ENCODE data around the gene QSOX2. TPM values are rescaled to one million over a fixed set of nuclear protein-coding genes. Genes with fewer than 3 reads are reported as not detected.

The QSOX2 gene
- total RNA-seq, 1 donor from 2014 or later: 24.1 TPM

- no peak overlapping the region for H3K27ac Mint-ChIP-seq
- H3K4me3 Mint-ChIP-seq (ENCODE audit: low read depth): no peak overlapping the region
- no peaks in the 10 kb centered on the region for H3K4me1 Mint-ChIP-seq (ENCODE audit: low read depth)
- DNase-seq (ENCODE audit: low spot score, unreplicated experiment): no peak
- peaks cover 13% of the 10 kb centered on the region for H3K27me3 Mint-ChIP-seq
- no peaks in the 10 kb centered on the region for H3K9me3 Mint-ChIP-seq (ENCODE audit: low read depth)
- TF ChIP-seq CTCF (IDR thresholded peaks at IDR 0.05; ENCODE audit: unreplicated experiment): no peak
- peaks cover 12% of the 10 kb centered on the region for H3K36me3 Mint-ChIP-seq (ENCODE audit: insufficient read depth)
Measured at GRCh38 chr9:136209786-136210185, 35.8 kb downstream of the QSOX2 start.

GRCh38 chr9:136209232-136209631 is 36.4 kb downstream of the QSOX2 start:
- peaks cover 15% of the 10 kb centered on the region for H3K27me3 Mint-ChIP-seq
- no peak overlapping the region for H3K27ac Mint-ChIP-seq
- H3K4me3 Mint-ChIP-seq (ENCODE audit: low read depth): no peak overlapping the region
- no peaks in the 10 kb centered on the region for H3K4me1 Mint-ChIP-seq (ENCODE audit: low read depth)
- peaks cover 11% of the 10 kb centered on the region for H3K36me3 Mint-ChIP-seq (ENCODE audit: insufficient read depth)
- no peaks in the 10 kb centered on the region for H3K9me3 Mint-ChIP-seq (ENCODE audit: low read depth)
- TF ChIP-seq CTCF (IDR thresholded peaks at IDR 0.05; ENCODE audit: unreplicated experiment): no peak
- no peak for DNase-seq (ENCODE audit: low spot score, unreplicated experiment)

GRCh38 chr9:136208675-136209074 is 36.9 kb downstream of the QSOX2 start:
- Mint-ChIP-seq H3K9me3 (ENCODE audit: low read depth) (no peaks in the 10 kb centered on the region), H3K4me1 (ENCODE audit: low read depth) (no peaks in the 10 kb centered on the region), H3K27me3 (peaks cover 20% of the 10 kb centered on the region), H3K36me3 (ENCODE audit: insufficient read depth) (peaks cover 8% of the 10 kb centered on the region), H3K4me3 (ENCODE audit: low read depth) (no peak overlapping the region), H3K27ac (no peak overlapping the region)
- DNase-seq (ENCODE audit: low spot score, unreplicated experiment): no peak
- no peak for TF ChIP-seq CTCF (IDR thresholded peaks at IDR 0.05; ENCODE audit: unreplicated experiment)

- Mint-ChIP-seq H3K4me3 (ENCODE audit: low read depth) (no peak overlapping the region), H3K4me1 (ENCODE audit: low read depth) (no peaks in the 10 kb centered on the region), H3K36me3 (ENCODE audit: insufficient read depth) (peaks cover 5% of the 10 kb centered on the region), H3K27ac (no peak overlapping the region), H3K27me3 (peaks cover 25% of the 10 kb centered on the region), H3K9me3 (ENCODE audit: low read depth) (no peaks in the 10 kb centered on the region)
- DNase-seq (ENCODE audit: low spot score, unreplicated experiment): no peak
- no peak for TF ChIP-seq CTCF (IDR thresholded peaks at IDR 0.05; ENCODE audit: unreplicated experiment)
Measured at GRCh38 chr9:136207616-136208015, 38.0 kb downstream of the QSOX2 start.

- Mint-ChIP-seq H3K9me3 (ENCODE audit: low read depth) (no peaks in the 10 kb centered on the region), H3K4me1 (ENCODE audit: low read depth) (no peaks in the 10 kb centered on the region), H3K4me3 (ENCODE audit: low read depth) (no peak overlapping the region), H3K27me3 (peaks cover 25% of the 10 kb centered on the region), H3K27ac (no peak overlapping the region), H3K36me3 (ENCODE audit: insufficient read depth) (peaks cover 5% of the 10 kb centered on the region)
- DNase-seq (ENCODE audit: low spot score, unreplicated experiment): no peak
- no peak for TF ChIP-seq CTCF (IDR thresholded peaks at IDR 0.05; ENCODE audit: unreplicated experiment)
Measured at GRCh38 chr9:136206602-136207275, 38.9 kb downstream of the QSOX2 start.

All from progenitor cell of endocrine pancreas (in vitro differentiated cells).